ENCODE results near the gene ABR. TPM values are rescaled to one million over a fixed set of nuclear protein-coding genes. Genes with fewer than 3 reads are reported as not detected.
"Not testable (repeated sequence)": the region's sequence is repeated elsewhere in the genome, so short reads cannot be mapped to it uniquely, and the experiment has no call there.

ABR gene
- total RNA-seq, 6 experiments from 2014 or later, result 49.3 to 58.4 (median 54.4) TPM

- H3K4me1 Mint-ChIP-seq (ENCODE audit: low read depth), result peaks cover 50% of the 10 kb centered on the region
These were observed 201.4 kb downstream of the ABR start for GRCh38 chr17:978103-979093.

GRCh38 chr17:977166-977565, 202.6 kb downstream of the ABR start:
- H3K4me3 Mint-ChIP-seq, result peak overlapping the region; percentile 92
- DNase-seq, result peak; percentile 67
- H3K9me3 Mint-ChIP-seq, result no peaks in the 10 kb centered on the region
- peaks cover 55% of the 10 kb centered on the region for H3K4me1 Mint-ChIP-seq (ENCODE audit: low read depth)
- TF ChIP-seq, protein P1, sequence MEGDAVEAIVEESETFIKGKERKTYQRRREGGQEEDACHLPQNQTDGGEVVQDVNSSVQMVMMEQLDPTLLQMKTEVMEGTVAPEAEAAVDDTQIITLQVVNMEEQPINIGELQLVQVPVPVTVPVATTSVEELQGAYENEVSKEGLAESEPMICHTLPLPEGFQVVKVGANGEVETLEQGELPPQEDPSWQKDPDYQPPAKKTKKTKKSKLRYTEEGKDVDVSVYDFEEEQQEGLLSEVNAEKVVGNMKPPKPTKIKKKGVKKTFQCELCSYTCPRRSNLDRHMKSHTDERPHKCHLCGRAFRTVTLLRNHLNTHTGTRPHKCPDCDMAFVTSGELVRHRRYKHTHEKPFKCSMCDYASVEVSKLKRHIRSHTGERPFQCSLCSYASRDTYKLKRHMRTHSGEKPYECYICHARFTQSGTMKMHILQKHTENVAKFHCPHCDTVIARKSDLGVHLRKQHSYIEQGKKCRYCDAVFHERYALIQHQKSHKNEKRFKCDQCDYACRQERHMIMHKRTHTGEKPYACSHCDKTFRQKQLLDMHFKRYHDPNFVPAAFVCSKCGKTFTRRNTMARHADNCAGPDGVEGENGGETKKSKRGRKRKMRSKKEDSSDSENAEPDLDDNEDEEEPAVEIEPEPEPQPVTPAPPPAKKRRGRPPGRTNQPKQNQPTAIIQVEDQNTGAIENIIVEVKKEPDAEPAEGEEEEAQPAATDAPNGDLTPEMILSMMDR (IDR thresholded peaks at IDR 0.05), result no peak
- H3K27me3 Mint-ChIP-seq (ENCODE audit: insufficient read depth), result peaks cover 1% of the 10 kb centered on the region; the same call in 1 of the 2 replicates
- H3K36me3 Mint-ChIP-seq (ENCODE audit: low read depth), result peaks cover 23% of the 10 kb centered on the region
- H3K27ac Mint-ChIP-seq, result peak overlapping the region; percentile 80

More at GRCh38 chr17:978103-979093, 201.4 kb downstream of the ABR start:
- Mint-ChIP-seq H3K27me3 (ENCODE audit: insufficient read depth) (peaks cover 1% of the 10 kb centered on the region), H3K36me3 (ENCODE audit: low read depth) (peaks cover 18% of the 10 kb centered on the region), H3K27ac (peak overlapping the region; percentile 80), H3K4me3 (peak overlapping the region; percentile 92), H3K9me3 (no peaks in the 10 kb centered on the region)
- peak; percentile 25 for DNase-seq
- TF ChIP-seq, protein P1 (IDR thresholded peaks at IDR 0.05), result no peak

DNA sequence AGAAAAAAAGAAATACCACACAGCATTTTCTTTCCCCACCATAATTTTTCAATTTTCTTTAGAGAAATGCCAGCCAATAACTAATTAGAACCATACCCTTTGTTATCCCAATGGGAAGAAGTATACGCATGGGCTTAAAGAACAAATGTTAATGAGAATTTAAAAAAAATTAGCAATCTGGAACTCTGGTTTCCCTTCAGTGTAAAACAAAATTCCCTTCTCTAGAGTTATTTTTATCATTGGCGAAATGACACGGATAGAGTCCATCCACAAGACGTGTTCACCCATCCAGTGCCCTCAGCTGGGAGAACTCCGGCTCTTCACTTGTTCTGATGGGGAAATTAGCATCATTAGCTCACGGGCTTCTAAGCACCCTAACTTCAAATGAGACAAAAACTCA, 203.5 kb downstream of the ABR start:
- H3K9me3 Mint-ChIP-seq, result no peaks in the 10 kb centered on the region

DNA sequence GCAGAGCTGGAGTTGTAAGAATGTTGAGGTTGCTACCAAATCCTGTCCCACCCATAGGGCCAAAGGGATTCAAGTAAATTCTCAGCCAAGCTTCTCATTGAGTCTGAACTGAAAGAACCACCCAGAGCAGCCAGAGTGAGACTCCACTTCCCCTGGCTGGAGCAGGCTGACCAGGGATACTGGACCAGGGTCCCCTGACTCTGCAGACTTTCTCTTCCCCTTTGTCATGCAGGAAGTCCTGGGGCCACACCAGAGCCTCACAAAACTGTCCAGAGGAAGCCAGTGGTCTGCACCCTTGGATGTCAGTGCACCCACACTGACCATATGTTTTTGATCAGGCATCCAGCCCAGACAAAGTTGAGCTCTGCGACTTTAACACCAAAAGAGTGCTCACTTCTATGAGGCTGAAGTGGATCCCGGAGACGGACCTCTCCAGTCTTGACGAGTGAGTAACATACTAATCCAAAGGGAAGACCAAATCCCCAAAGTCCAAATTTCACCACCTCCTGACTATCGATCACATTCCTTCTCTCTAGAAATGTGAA, 204.3 kb downstream of the ABR start:
- Mint-ChIP-seq H3K9me3 (no peaks in the 10 kb centered on the region), H3K27ac (peak overlapping the region; percentile 80), H3K4me1 (ENCODE audit: low read depth) (peaks cover 52% of the 10 kb centered on the region), H3K27me3 (ENCODE audit: insufficient read depth) (peaks cover 1% of the 10 kb centered on the region; the same call in 1 of the 2 replicates), H3K4me3 (peak overlapping the region; percentile 92), H3K36me3 (ENCODE audit: low read depth) (peaks cover 24% of the 10 kb centered on the region)
- TF ChIP-seq, protein P1 (IDR thresholded peaks at IDR 0.05), result no peak
- DNase-seq, result peak; percentile 50

More for the DNA sequence above, 203.5 kb downstream of the ABR start:
- DNase-seq, result no peak
- Mint-ChIP-seq H3K27me3 (ENCODE audit: insufficient read depth) (peaks cover 1% of the 10 kb centered on the region; the same call in 1 of the 2 replicates), H3K4me1 (ENCODE audit: low read depth) (peaks cover 54% of the 10 kb centered on the region), H3K27ac (peak overlapping the region; percentile 80), H3K4me3 (peak overlapping the region; percentile 92), H3K36me3 (ENCODE audit: low read depth) (peaks cover 23% of the 10 kb centered on the region)
- TF ChIP-seq, protein P1 (IDR thresholded peaks at IDR 0.05), result no peak

- not testable (repeated sequence) for H3K27me3 Mint-ChIP-seq (ENCODE audit: insufficient read depth); H3K9me3 Mint-ChIP-seq; DNase-seq
- H3K4me3 Mint-ChIP-seq, result peak overlapping the region; percentile 24
- H3K27ac Mint-ChIP-seq, result peak overlapping the region; percentile 80
- H3K36me3 Mint-ChIP-seq (ENCODE audit: low read depth), result peaks cover 30% of the 10 kb centered on the region
- H3K4me1 Mint-ChIP-seq (ENCODE audit: low read depth), result peaks cover 55% of the 10 kb centered on the region
These were observed 205.0 kb downstream of the ABR start for GRCh38 chr17:974778-975177.

GRCh38 chr17:973053-973452, 206.7 kb downstream of the ABR start:
- no peak for DNase-seq
- peaks cover 29% of the 10 kb centered on the region for H3K36me3 Mint-ChIP-seq (ENCODE audit: low read depth)
- H3K27ac Mint-ChIP-seq, result no peak overlapping the region
- H3K9me3 Mint-ChIP-seq, result no peaks in the 10 kb centered on the region
- peaks cover 2% of the 10 kb centered on the region for H3K27me3 Mint-ChIP-seq (ENCODE audit: insufficient read depth)
- no peak overlapping the region for H3K4me3 Mint-ChIP-seq
- peaks cover 72% of the 10 kb centered on the region for H3K4me1 Mint-ChIP-seq (ENCODE audit: low read depth)
- TF ChIP-seq, protein P1 (IDR thresholded peaks at IDR 0.05), result no peak

GRCh38 chr17:971861-972260, 207.9 kb downstream of the ABR start:
- H3K4me1 Mint-ChIP-seq (ENCODE audit: low read depth), result peaks cover 71% of the 10 kb centered on the region
- not testable (repeated sequence) for H3K27ac Mint-ChIP-seq; H3K27me3 Mint-ChIP-seq (ENCODE audit: insufficient read depth); H3K4me3 Mint-ChIP-seq; DNase-seq; H3K9me3 Mint-ChIP-seq
- H3K36me3 Mint-ChIP-seq (ENCODE audit: low read depth), result peaks cover 26% of the 10 kb centered on the region

Measured in HFFc6 (cell line).